ENCODE measurements around the gene ERICH4.
"Not testable (repeated sequence)": the region's sequence is repeated elsewhere in the genome, so short reads cannot be mapped to it uniquely, and the experiment has no call there.

ERICH4 gene

GRCh38 chr19:41480336-41480735 is 37.4 kb downstream of the ERICH4 start:
- Histone ChIP-seq H3K4me1 (ENCODE audit: control insufficient read depth, low read length) (no peaks in the 10 kb centered on the region; the same call in 1 of the 2 replicates), H3K9me3 (ENCODE audit: control insufficient read depth, insufficient read depth, low read length) (no peaks in the 10 kb centered on the region), H3K4me2 (ENCODE audit: low read length) (no peak overlapping the region), H4K20me1 (ENCODE audit: control insufficient read depth, insufficient read depth, low read depth, low read length) (no peaks in the 10 kb centered on the region), H3K79me2 (ENCODE audit: control insufficient read depth, low read length) (no peaks in the 10 kb centered on the region), H3K36me3 (ENCODE audit: control insufficient read depth, low read length) (no peaks in the 10 kb centered on the region), H3K27me3 (ENCODE audit: control insufficient read depth, low read length) (peaks cover 13% of the 10 kb centered on the region; the same call in 1 of the 2 replicates), H3K9me2 (replicated peaks; ENCODE audit: control insufficient read depth, low read length) (no peaks in the 10 kb centered on the region), H3K27ac (ENCODE audit: low read depth, low read length) (no peak overlapping the region), H3K4me3 (ENCODE audit: low read length) (no peak overlapping the region), H3F3A (ENCODE audit: control insufficient read depth, insufficient read depth) (no peaks in the 10 kb centered on the region)
- TF ChIP-seq CTCF (IDR thresholded peaks at IDR 0.05; ENCODE audit: low read depth, low read length, poor library complexity, severe bottlenecking) (no peak), EZH2phosphoT487 (IDR thresholded peaks at IDR 0.05; ENCODE audit: borderline replicate concordance, low read length) (no peak)

GRCh38 chr19:41484822-41485221 is 41.9 kb downstream of the ERICH4 start:
- Histone ChIP-seq H3K4me3 (ENCODE audit: low read length) (no peak overlapping the region), H3K27me3 (ENCODE audit: control insufficient read depth, low read length) (peaks cover 5% of the 10 kb centered on the region; the same call in 1 of the 2 replicates), H3K36me3 (ENCODE audit: control insufficient read depth, low read length) (no peaks in the 10 kb centered on the region), H4K20me1 (ENCODE audit: control insufficient read depth, insufficient read depth, low read depth, low read length) (no peaks in the 10 kb centered on the region), H3K27ac (ENCODE audit: low read depth, low read length) (no peak overlapping the region), H3F3A (ENCODE audit: control insufficient read depth, insufficient read depth) (no peaks in the 10 kb centered on the region), H3K4me2 (ENCODE audit: low read length) (no peak overlapping the region), H3K9me2 (replicated peaks; ENCODE audit: control insufficient read depth, low read length) (no peaks in the 10 kb centered on the region), H3K79me2 (ENCODE audit: control insufficient read depth, low read length) (no peaks in the 10 kb centered on the region), H3K4me1 (ENCODE audit: control insufficient read depth, low read length) (no peaks in the 10 kb centered on the region), H3K9me3 (ENCODE audit: control insufficient read depth, insufficient read depth, low read length) (no peaks in the 10 kb centered on the region)
- TF ChIP-seq EZH2phosphoT487 (IDR thresholded peaks at IDR 0.05; ENCODE audit: borderline replicate concordance, low read length) (no peak), CTCF (IDR thresholded peaks at IDR 0.05; ENCODE audit: low read depth, low read length, poor library complexity, severe bottlenecking) (no peak)

- not testable (repeated sequence) for H3K27ac ChIP-seq (ENCODE audit: low read depth, low read length); H3K4me1 ChIP-seq (ENCODE audit: control insufficient read depth, low read length); H3K4me3 ChIP-seq (ENCODE audit: low read length); H3K36me3 ChIP-seq (ENCODE audit: control insufficient read depth, low read length); H3K9me3 ChIP-seq (ENCODE audit: control insufficient read depth, insufficient read depth, low read length); H3K9me2 ChIP-seq (replicated peaks; ENCODE audit: control insufficient read depth, low read length); H3K4me2 ChIP-seq (ENCODE audit: low read length); H4K20me1 ChIP-seq (ENCODE audit: control insufficient read depth, insufficient read depth, low read depth, low read length); H3F3A ChIP-seq (ENCODE audit: control insufficient read depth, insufficient read depth); H3K79me2 ChIP-seq (ENCODE audit: control insufficient read depth, low read length); H3K27me3 ChIP-seq (ENCODE audit: control insufficient read depth, low read length)
Observed at GRCh38 chr19:41486953-41487352, 44.0 kb downstream of the ERICH4 start.

- Histone ChIP-seq H3K36me3 (ENCODE audit: control insufficient read depth, low read length) (no peaks in the 10 kb centered on the region), H3K4me1 (ENCODE audit: control insufficient read depth, low read length) (peaks cover 7% of the 10 kb centered on the region), H3K79me2 (ENCODE audit: control insufficient read depth, low read length) (no peaks in the 10 kb centered on the region), H3K9me2 (replicated peaks; ENCODE audit: control insufficient read depth, low read length) (no peaks in the 10 kb centered on the region), H3K27me3 (ENCODE audit: control insufficient read depth, low read length) (peaks cover 7% of the 10 kb centered on the region; the same call in 1 of the 2 replicates), H3K4me2 (ENCODE audit: low read length) (no peak overlapping the region), H3K9me3 (ENCODE audit: control insufficient read depth, insufficient read depth, low read length) (no peaks in the 10 kb centered on the region), H3F3A (ENCODE audit: control insufficient read depth, insufficient read depth) (no peaks in the 10 kb centered on the region), H4K20me1 (ENCODE audit: control insufficient read depth, insufficient read depth, low read depth, low read length) (no peaks in the 10 kb centered on the region), H3K27ac (ENCODE audit: low read depth, low read length) (no peak overlapping the region), H3K4me3 (ENCODE audit: low read length) (no peak overlapping the region)
- TF ChIP-seq CTCF (IDR thresholded peaks at IDR 0.05; ENCODE audit: low read depth, low read length, poor library complexity, severe bottlenecking) (no peak), EZH2phosphoT487 (IDR thresholded peaks at IDR 0.05; ENCODE audit: borderline replicate concordance, low read length) (no peak)
Observed at GRCh38 chr19:41492843-41493242, 49.9 kb downstream of the ERICH4 start.

All from DOHH2 (cell line).